ENCODE data around the gene CARMIL1.

CARMIL1 gene

GRCh38 chr6:25661129-25661779 lies 382.1 kb downstream of the CARMIL1 start:
- Histone ChIP-seq H3K27me3 (ENCODE audit: insufficient read depth, low read length, poor library complexity, severe bottlenecking) (no peaks in the 10 kb centered on the region), H3K36me3 (ENCODE audit: insufficient read depth, low read length) (no peaks in the 10 kb centered on the region), H3K4me3 (ENCODE audit: low read length, poor library complexity, severe bottlenecking) (no peak overlapping the region), H3K4me1 (ENCODE audit: insufficient read depth, low read length, poor library complexity, severe bottlenecking) (no peaks in the 10 kb centered on the region), H2AFZ (ENCODE audit: low read length) (no peak overlapping the region), H3F3A (ENCODE audit: low read depth) (no peaks in the 10 kb centered on the region), H3K9ac (ENCODE audit: low read depth, low read length, poor library complexity, severe bottlenecking) (no peak overlapping the region), H3K4me2 (ENCODE audit: low read depth, low read length, poor library complexity, severe bottlenecking) (no peak overlapping the region), H4K20me1 (ENCODE audit: insufficient read depth, low read length, poor library complexity, severe bottlenecking) (no peaks in the 10 kb centered on the region), H3K79me2 (ENCODE audit: insufficient read depth, low read length) (no peaks in the 10 kb centered on the region), H3K9me3 (ENCODE audit: insufficient read depth, low read depth, low read length) (no peaks in the 10 kb centered on the region), H3K9me2 (replicated peaks; ENCODE audit: low read depth, low read length) (no peaks in the 10 kb centered on the region)
- TF ChIP-seq EZH2phosphoT487 (IDR thresholded peaks at IDR 0.05; ENCODE audit: borderline replicate concordance) (no peak), CTCF (conservative IDR thresholded peaks at IDR 0.05; ENCODE audit: low read length) (no peak)

- Histone ChIP-seq H2AFZ (ENCODE audit: low read length) (no peak overlapping the region), H3K9me3 (ENCODE audit: insufficient read depth, low read depth, low read length) (no peaks in the 10 kb centered on the region), H3K36me3 (ENCODE audit: insufficient read depth, low read length) (no peaks in the 10 kb centered on the region), H3K4me2 (ENCODE audit: low read depth, low read length, poor library complexity, severe bottlenecking) (no peak overlapping the region), H3K79me2 (ENCODE audit: insufficient read depth, low read length) (no peaks in the 10 kb centered on the region), H3K9me2 (replicated peaks; ENCODE audit: low read depth, low read length) (no peaks in the 10 kb centered on the region), H3F3A (ENCODE audit: low read depth) (no peaks in the 10 kb centered on the region), H3K27me3 (ENCODE audit: insufficient read depth, low read length, poor library complexity, severe bottlenecking) (no peaks in the 10 kb centered on the region), H4K20me1 (ENCODE audit: insufficient read depth, low read length, poor library complexity, severe bottlenecking) (no peaks in the 10 kb centered on the region), H3K4me1 (ENCODE audit: insufficient read depth, low read length, poor library complexity, severe bottlenecking) (no peaks in the 10 kb centered on the region), H3K9ac (ENCODE audit: low read depth, low read length, poor library complexity, severe bottlenecking) (no peak overlapping the region), H3K4me3 (ENCODE audit: low read length, poor library complexity, severe bottlenecking) (no peak overlapping the region)
- TF ChIP-seq CTCF (conservative IDR thresholded peaks at IDR 0.05; ENCODE audit: low read length) (no peak), EZH2phosphoT487 (IDR thresholded peaks at IDR 0.05; ENCODE audit: borderline replicate concordance) (no peak)
Observed at GRCh38 chr6:25665455-25665854, 386.3 kb downstream of the CARMIL1 start.

DNA sequence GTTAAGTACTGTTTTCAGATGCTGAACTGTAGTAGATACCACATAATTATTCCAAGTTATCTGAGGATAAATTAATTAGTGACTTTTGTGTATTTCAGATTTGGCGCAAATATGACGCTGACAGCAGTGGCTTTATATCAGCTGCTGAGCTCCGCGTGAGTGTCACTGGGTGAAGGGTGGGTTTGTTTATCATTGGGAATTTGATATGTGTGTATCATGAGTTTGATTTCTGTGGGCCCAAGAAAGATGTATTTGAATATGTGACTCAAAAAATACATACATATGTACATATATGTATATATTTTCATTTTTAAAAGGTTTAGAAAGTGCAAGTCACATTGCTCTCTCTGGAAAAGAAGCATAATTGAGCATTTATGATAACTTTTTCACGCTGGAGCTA lies 390.2 kb downstream of the CARMIL1 start:
- no peak for TF ChIP-seq EZH2phosphoT487 (IDR thresholded peaks at IDR 0.05; ENCODE audit: borderline replicate concordance)
- TF ChIP-seq CTCF (conservative IDR thresholded peaks at IDR 0.05; ENCODE audit: low read length) = no peak
- no peak overlapping the region for H3K4me3 ChIP-seq (ENCODE audit: low read length, poor library complexity, severe bottlenecking)
- H3K9me3 ChIP-seq (ENCODE audit: insufficient read depth, low read depth, low read length) = no peaks in the 10 kb centered on the region
- no peaks in the 10 kb centered on the region for H3K36me3 ChIP-seq (ENCODE audit: insufficient read depth, low read length)
- no peaks in the 10 kb centered on the region for H3K4me1 ChIP-seq (ENCODE audit: insufficient read depth, low read length, poor library complexity, severe bottlenecking)
- no peaks in the 10 kb centered on the region for H3K27me3 ChIP-seq (ENCODE audit: insufficient read depth, low read length, poor library complexity, severe bottlenecking)
- no peak overlapping the region for H3K4me2 ChIP-seq (ENCODE audit: low read depth, low read length, poor library complexity, severe bottlenecking)
- H3K79me2 ChIP-seq (ENCODE audit: insufficient read depth, low read length) = no peaks in the 10 kb centered on the region
- H3K9ac ChIP-seq (ENCODE audit: low read depth, low read length, poor library complexity, severe bottlenecking) = no peak overlapping the region
- no peak overlapping the region for H2AFZ ChIP-seq (ENCODE audit: low read length)
- no peaks in the 10 kb centered on the region for H3F3A ChIP-seq (ENCODE audit: low read depth)
- H4K20me1 ChIP-seq (ENCODE audit: insufficient read depth, low read length, poor library complexity, severe bottlenecking) = no peaks in the 10 kb centered on the region
- no peaks in the 10 kb centered on the region for H3K9me2 ChIP-seq (replicated peaks; ENCODE audit: low read depth, low read length)
